GM12878 (cell line): Measurements from ENCODE around the gene EHD1. TPM values are rescaled to one million over a fixed set of nuclear protein-coding genes. Genes with fewer than 3 reads are reported as not detected.

ENCODE experiments used
- CEBPB ChIP-seq, 2 experiments: fragments of 150-350 bp in 1 of 2; IDR thresholded peaks; 2 replicates each; pipeline ENCODE4 v1.6.1; 2012 to 2014; ENCODE audit warnings: low read depth in 2 of 2, low read length in 2 of 2, borderline replicate concordance in 1 of 2, inconsistent platforms in 1 of 2
- CHD2 ChIP-seq: IDR thresholded peaks from 2 replicates; pipeline ENCODE4 v1.6.1; 2011; ENCODE audit warnings: low read depth, low read length, improper control_type of control experiment, borderline replicate concordance
- KAT2A ChIP-seq: conservative IDR thresholded peaks from 2 replicates; pipeline ENCODE4 v1.6.1; 2011; ENCODE audit warnings: low read depth, low read length; ENCODE audit not compliant: control insufficient read depth
- LARP7 ChIP-seq: fragments of 450-650 bp; IDR thresholded peaks from 2 replicates; pipeline ENCODE4 v1.6.1; 2017; ENCODE audit warnings: mild to moderate bottlenecking
- MEF2A ChIP-seq: IDR thresholded peaks from 2 replicates; pipeline ENCODE4 v1.6.1; 2011; ENCODE audit warnings: low read depth, mild to moderate bottlenecking, low read length, moderate library complexity; ENCODE audit not compliant: insufficient read depth
- PKNOX1 ChIP-seq: fragments of 450-650 bp; IDR thresholded peaks from 2 replicates; pipeline ENCODE4 v1.6.1; 2016; ENCODE audit warnings: mild to moderate bottlenecking
- POU2F2 ChIP-seq: IDR thresholded peaks from 3 replicates; pipeline ENCODE4 v1.6.1; 2011; ENCODE audit warnings: low read depth, mild to moderate bottlenecking, low read length, borderline replicate concordance
- RCOR1 ChIP-seq: conservative IDR thresholded peaks from 2 replicates; pipeline ENCODE4 v1.6.1; 2012; ENCODE audit warnings: low read depth, low read length, improper control_type of control experiment
- REST ChIP-seq: IDR thresholded peaks from 2 replicates; pipeline ENCODE4 v1.6.1; 2012; ENCODE audit warnings: mild to moderate bottlenecking, low read depth, low read length
- SIN3A ChIP-seq: IDR thresholded peaks from 2 replicates; pipeline ENCODE4 v1.6.1; 2012; ENCODE audit warnings: low read depth, low read length, improper control_type of control experiment
- YY1 ChIP-seq: IDR thresholded peaks from 2 replicates; pipeline ENCODE4 v1.6.1; 2011; ENCODE audit warnings: low read depth, mild to moderate bottlenecking, low read length
- polyA plus RNA-seq, 11 experiments: library from polyadenylated mRNA; depleted of rRNA in 4 of 11; unstranded in 6 of 11; stranded (reverse) in 5 of 11; fragments of >200 nt; fragmentation: Nextera tagmentation in 4 of 11; fragmentation: Illumina TruSeq in 1 of 11; extraction: Ambion mirVana in 4 of 11; extraction: Trizol in 1 of 11; gene quantifications; 1 replicate in 1 of 11; 2 replicates in 10 of 11; pipeline versions ENCODE4 v1.2.1 to v1.2.3, GENCODE V29; 2011 to 2016; ENCODE audit warnings: inconsistent platforms in 2 of 11, missing spikeins in 2 of 11, low read depth in 1 of 11
- total RNA-seq, 4 experiments: library from RNA; depleted of rRNA in 3 of 4; stranded (reverse); fragments of >200 nt in 3 of 4; fragmentation: Illumina TruSeq in 1 of 4; extraction: Trizol in 1 of 4; gene quantifications; 2 replicates each; pipeline versions ENCODE4 v1.2.1 to v1.2.3, GENCODE V29; 2013 to 2021
- TF ChIP-seq, protein P1 (sequence below), 3 experiments: IDR thresholded peaks in 2 of 3; conservative IDR thresholded peaks in 1 of 3; 2 replicates each; pipeline ENCODE4 v1.5.1; 2011; ENCODE audit warnings: low read depth in 3 of 3, low read length in 3 of 3, mild to moderate bottlenecking in 3 of 3, control low read depth in 2 of 3, moderate library complexity in 2 of 3, inconsistent platforms in 1 of 3, mixed read lengths in 1 of 3; ENCODE audit not compliant: control insufficient read depth in 2 of 3, insufficient read depth in 1 of 3; ENCODE audit errors: extremely low read depth in 1 of 3

The EHD1 gene
- total and polyA plus RNA-seq, 10 of the 15 experiments (the other 5 are each of a cell fraction or from before 2014, with no cell fraction given) = 1.0 to 165 (median 66.5) TPM

- TF ChIP-seq REST (no peak), PKNOX1 (peak; percentile 58), KAT2A (no peak), YY1 (peak; percentile 81), LARP7 (peak; percentile 34; the same call in 1 of the 2 replicates), CHD2 (0 out of 2 replicates have a peak, but pooled peaks have one; percentile 17), RCOR1 (no peak), SIN3A (no peak), CEBPB (IDR thresholded peaks at IDR 0.05; ENCODE audit: borderline replicate concordance in 1 of 2, low read depth in 2 of 2, low read length in 2 of 2) (no peak), MEF2A (no peak), POU2F2 (0 out of 3 replicates have a peak, but pooled peaks have one; percentile 37)
- TF ChIP-seq, protein P1, sequence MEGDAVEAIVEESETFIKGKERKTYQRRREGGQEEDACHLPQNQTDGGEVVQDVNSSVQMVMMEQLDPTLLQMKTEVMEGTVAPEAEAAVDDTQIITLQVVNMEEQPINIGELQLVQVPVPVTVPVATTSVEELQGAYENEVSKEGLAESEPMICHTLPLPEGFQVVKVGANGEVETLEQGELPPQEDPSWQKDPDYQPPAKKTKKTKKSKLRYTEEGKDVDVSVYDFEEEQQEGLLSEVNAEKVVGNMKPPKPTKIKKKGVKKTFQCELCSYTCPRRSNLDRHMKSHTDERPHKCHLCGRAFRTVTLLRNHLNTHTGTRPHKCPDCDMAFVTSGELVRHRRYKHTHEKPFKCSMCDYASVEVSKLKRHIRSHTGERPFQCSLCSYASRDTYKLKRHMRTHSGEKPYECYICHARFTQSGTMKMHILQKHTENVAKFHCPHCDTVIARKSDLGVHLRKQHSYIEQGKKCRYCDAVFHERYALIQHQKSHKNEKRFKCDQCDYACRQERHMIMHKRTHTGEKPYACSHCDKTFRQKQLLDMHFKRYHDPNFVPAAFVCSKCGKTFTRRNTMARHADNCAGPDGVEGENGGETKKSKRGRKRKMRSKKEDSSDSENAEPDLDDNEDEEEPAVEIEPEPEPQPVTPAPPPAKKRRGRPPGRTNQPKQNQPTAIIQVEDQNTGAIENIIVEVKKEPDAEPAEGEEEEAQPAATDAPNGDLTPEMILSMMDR (IDR thresholded peaks at IDR 0.05 in 2 of 3, conservative IDR thresholded peaks at IDR 0.05 in 1 of 3; ENCODE audit: control insufficient read depth in 2 of 3, extremely low read depth in 1 of 3, insufficient read depth in 1 of 3, low read depth in 3 of 3, low read length in 3 of 3) = peak; percentile 93 to 99 (median 94)
Observed at GRCh38 chr11:64894070-64894811, 15.8 kb upstream of the EHD1 start (continued).
